IMR-90 (cell line): ENCODE measurements around the gene TPP1. TPM values are rescaled to one million over a fixed set of nuclear protein-coding genes. Genes with fewer than 3 reads are reported as not detected.

Source experiments
- ATAC-seq: fragments of 200-7000 bp; cut with Tn5 transposase; 2 replicates; pipeline ENCODE4 v1.9.1; 2020; ENCODE audit warnings: low read depth, mild to moderate bottlenecking, moderate library complexity
- BruUV-seq: library from RNA; stranded (reverse); fragments of 400-500 nt; replicated peaks from 2 replicates; lab custom pipeline; 2021; lab: Mats Ljungman, UMichigan
- CTCF ChIA-PET: fragments of 300-600 bp; formaldehyde crosslinking; extraction: SDS; loops from one replicate; lab custom pipeline; 2021; ENCODE audit warnings: antibody characterized with exemption; lab: Yijun Ruan, JAX
- POLR2A ChIA-PET: fragments of 300-600 bp; sonication (Branson Sonifier 250); formaldehyde crosslinking; loops from one replicate; lab custom pipeline; 2022; ENCODE audit warnings: antibody characterized with exemption; ENCODE audit not compliant: unreplicated experiment; lab: Charles Lee
- DNase-seq: peaks from one replicate; pipeline ENCODE4 v3.0.0; 2013
- H2AFZ ChIP-seq: replicated peaks from 2 replicates; pipeline ENCODE3; 2013; ENCODE audit warnings: low read length, mild to moderate bottlenecking; ENCODE audit not compliant: poor library complexity
- H2AK5ac ChIP-seq: 2 replicates; pipeline ENCODE4 v1.6.1; 2013; ENCODE audit warnings: low read depth, low read length, inconsistent platforms
- H2AK9ac ChIP-seq: replicated peaks from 2 replicates; pipeline ENCODE3; 2013; ENCODE audit warnings: mild to moderate bottlenecking, low read depth, low read length, moderate library complexity; ENCODE audit not compliant: poor library complexity
- H2BK120ac ChIP-seq: 2 replicates; pipeline ENCODE4 v1.6.1; 2013; ENCODE audit warnings: low read depth, low read length, inconsistent platforms
- H2BK15ac ChIP-seq: 3 replicates; pipeline ENCODE4 v1.6.1; 2013; ENCODE audit warnings: low read depth, low read length, inconsistent platforms
- H2BK20ac ChIP-seq: 2 replicates; pipeline ENCODE4 v1.6.1; 2013; ENCODE audit warnings: low read depth, mild to moderate bottlenecking, inconsistent platforms, low read length, moderate library complexity
- H2BK5ac ChIP-seq: 2 replicates; pipeline ENCODE4 v1.6.1; 2013; ENCODE audit warnings: mild to moderate bottlenecking, low read depth, low read length, inconsistent platforms; ENCODE audit not compliant: poor library complexity, severe bottlenecking
- H3K14ac ChIP-seq: replicated peaks from 2 replicates; pipeline ENCODE4 v1.6.1; 2013; ENCODE audit warnings: low read depth, low read length, inconsistent platforms
- H3K18ac ChIP-seq: 2 replicates; pipeline ENCODE4 v1.6.1; 2013; ENCODE audit warnings: low read depth, low read length, control low read depth
- H3K23ac ChIP-seq: 2 replicates; pipeline ENCODE4 v1.6.1; 2013; ENCODE audit warnings: low read depth, low read length, inconsistent platforms
- H3K27ac ChIP-seq: 2 replicates; pipeline ENCODE4 v1.5.1; 2013; ENCODE audit warnings: mild to moderate bottlenecking, control low read depth, low read length; ENCODE audit not compliant: insufficient read depth
- H3K27me3 ChIP-seq: 2 replicates; pipeline ENCODE4 v1.6.1; 2013; ENCODE audit warnings: low read length; ENCODE audit not compliant: control insufficient read depth, insufficient read depth
- H3K36me3 ChIP-seq: 2 replicates; pipeline ENCODE4 v1.6.1; 2013; ENCODE audit warnings: low read length, mixed read lengths; ENCODE audit not compliant: control insufficient read depth, insufficient read depth
- H3K4ac ChIP-seq: 2 replicates; pipeline ENCODE4 v1.6.1; 2013; ENCODE audit warnings: low read depth, low read length, inconsistent platforms
- H3K4me1 ChIP-seq: 2 replicates; pipeline ENCODE4 v1.6.1; 2013; ENCODE audit warnings: low read length, mixed read lengths; ENCODE audit not compliant: control insufficient read depth, insufficient read depth
- H3K4me2 ChIP-seq: 2 replicates; pipeline ENCODE4 v1.6.1; 2013; ENCODE audit warnings: low read depth, mild to moderate bottlenecking, control low read depth, low read length, moderate library complexity
- H3K4me3 ChIP-seq: 2 replicates; pipeline ENCODE4 v1.5.1; 2013; ENCODE audit warnings: low read depth, mild to moderate bottlenecking, control low read depth, low read length, moderate library complexity; ENCODE audit not compliant: insufficient read depth
- H3K56ac ChIP-seq: 2 replicates; pipeline ENCODE4 v1.6.1; 2013; ENCODE audit warnings: low read length, inconsistent platforms; ENCODE audit not compliant: insufficient read depth; ENCODE audit errors: extremely low read depth
- H3K79me1 ChIP-seq, 2 experiments: 2 replicates each; pipeline ENCODE4 v1.6.1; 2013; ENCODE audit warnings: low read length in 2 of 2, inconsistent platforms in 1 of 2, low read depth in 1 of 2
- H3K9ac ChIP-seq: 2 replicates; pipeline ENCODE4 v1.6.1; 2013; ENCODE audit warnings: low read depth, low read length, control low read depth
- H3K9me1 ChIP-seq: 2 replicates; pipeline ENCODE4 v1.6.1; 2013; ENCODE audit warnings: low read length, inconsistent platforms; ENCODE audit not compliant: insufficient read depth
- H3K9me3 ChIP-seq: 2 replicates; pipeline ENCODE4 v1.6.1; 2013; ENCODE audit warnings: low read length; ENCODE audit not compliant: control insufficient read depth, insufficient read depth
- H4K20me1 ChIP-seq: 2 replicates; pipeline ENCODE4 v1.6.1; 2013; ENCODE audit warnings: low read length, inconsistent platforms; ENCODE audit not compliant: insufficient read depth
- H4K5ac ChIP-seq: 2 replicates; pipeline ENCODE4 v1.6.1; 2013; ENCODE audit warnings: mild to moderate bottlenecking, low read depth, low read length, control low read depth
- H4K8ac ChIP-seq, 2 experiments: 2 replicates each; pipeline ENCODE4 v1.6.1; 2013; ENCODE audit warnings: low read depth in 2 of 2, low read length in 2 of 2, control low read depth in 1 of 2, inconsistent platforms in 1 of 2
- H4K91ac ChIP-seq: 2 replicates; pipeline ENCODE4 v1.6.1; 2013; ENCODE audit warnings: low read depth, low read length, inconsistent platforms; ENCODE audit not compliant: insufficient read depth
- BHLHE40 ChIP-seq: fragments of 150-350 bp; IDR thresholded peaks from 2 replicates; pipeline ENCODE4 v1.6.1; 2016; ENCODE audit warnings: mild to moderate bottlenecking, low read depth, low read length
- CHD1 ChIP-seq: IDR thresholded peaks from 2 replicates; pipeline ENCODE4 v1.6.1; 2012; ENCODE audit warnings: low read depth, low read length, improper control_type of control experiment
- CTCF ChIP-seq: conservative IDR thresholded peaks from 2 replicates; pipeline ENCODE4 v1.5.1; 2012; ENCODE audit warnings: mild to moderate bottlenecking, low read depth, low read length, improper control_type of control experiment
- ELK1 ChIP-seq: fragments of 150-350 bp; IDR thresholded peaks from 2 replicates; pipeline ENCODE4 v1.6.1; 2016; ENCODE audit warnings: low read depth, mild to moderate bottlenecking, low read length, moderate library complexity, borderline replicate concordance
- MAZ ChIP-seq: IDR thresholded peaks from 2 replicates; pipeline ENCODE4 v1.6.1; 2012; ENCODE audit warnings: low read depth, mild to moderate bottlenecking, low read length, improper control_type of control experiment, moderate library complexity, borderline replicate concordance
- MXI1 ChIP-seq: IDR thresholded peaks from 2 replicates; pipeline ENCODE4 v1.6.1; 2012; ENCODE audit warnings: low read depth, mild to moderate bottlenecking, low read length, moderate library complexity, borderline replicate concordance
- NFE2L2 ChIP-seq: fragments of 150-350 bp; IDR thresholded peaks from 2 replicates; pipeline ENCODE4 v1.6.1; 2016; ENCODE audit warnings: low read depth, mild to moderate bottlenecking, low read length
- POLR2A ChIP-seq: IDR thresholded peaks from 2 replicates; pipeline ENCODE4 v1.6.1; 2012; ENCODE audit warnings: mild to moderate bottlenecking, low read depth, low read length
- RAD21 ChIP-seq: IDR thresholded peaks from 2 replicates; pipeline ENCODE4 v1.6.1; 2012; ENCODE audit warnings: low read length, improper control_type of control experiment
- RCOR1 ChIP-seq: IDR thresholded peaks from 2 replicates; pipeline ENCODE4 v1.6.1; 2012; ENCODE audit warnings: mild to moderate bottlenecking, low read length, improper control_type of control experiment; ENCODE audit not compliant: insufficient replicate concordance
- RFX5 ChIP-seq: IDR thresholded peaks from 2 replicates; pipeline ENCODE4 v1.8.0; 2012; ENCODE audit warnings: low read depth, mild to moderate bottlenecking, low read length, moderate library complexity
- SMC3 ChIP-seq: fragments of 150-350 bp; IDR thresholded peaks from 2 replicates; pipeline ENCODE4 v1.6.1; 2016; ENCODE audit warnings: low read depth, mild to moderate bottlenecking, antibody characterized with exemption, low read length, moderate library complexity
- USF2 ChIP-seq: fragments of 150-350 bp; IDR thresholded peaks from 2 replicates; pipeline ENCODE4 v1.6.1; 2017; ENCODE audit warnings: mild to moderate bottlenecking, antibody characterized with exemption, low read length, low read depth
- WGBS, 2 experiments: methylation state at CpG; one replicate each; pipeline versions ENCODE4 v1.1.5 to v1.1.7; 2013; ENCODE audit warnings: missing lambda C conversion rate in 2 of 2; ENCODE audit not compliant: insufficient read length in 1 of 2; ENCODE audit errors: extremely low coverage in 2 of 2; 5-methylcytosine and 5-hydroxymethylcytosine counted together
- dilution Hi-C: fragments of 300-500 bp; cut with HindIII; formaldehyde crosslinking; loops from one replicate; pipeline ENCODE4 v1.14.3; 2018; ENCODE audit warnings: low sequenced_read_pairs; ENCODE audit not compliant: unreplicated experiment
- in situ Hi-C: fragments of 300-500 bp; cut with MboI; formaldehyde crosslinking; loops from 3 replicates; pipeline ENCODE4 v1.14.3; 2019; ENCODE audit warnings: low sequenced_read_pairs, inconsistent platforms, mixed read lengths
- intact Hi-C: fragments of 100-400 bp; cut with micrococcal nuclease; formaldehyde crosslinking; loops from 2 replicates; pipeline ENCODE4 v1.10.0; 2022
- polyA plus RNA-seq, 3 experiments: library from polyadenylated mRNA; depleted of rRNA; stranded (reverse); fragments of >200 nt; gene quantifications; 2 replicates each; pipeline ENCODE4 v1.2.3, GENCODE V29; 2012; ENCODE audit warnings: low replicate concordance in 1 of 3
- total RNA-seq: library from RNA; depleted of rRNA; stranded (reverse); fragments of >200 nt; gene quantifications from 2 replicates; pipeline ENCODE4 v1.2.3, GENCODE V29; 2012

TPP1 gene
- total and polyA plus RNA-seq, 2 of the 4 experiments (the other 2 are of a cell fraction) = 33.5 to 108 TPM

- no peak for TF ChIP-seq RFX5
Observed at GRCh38 chr11:6615882-6616585, 3.2 kb downstream of the TPP1 start (continued).

- no peak overlapping the region for H3K14ac ChIP-seq
- no peak overlapping the region for H3K4me3 ChIP-seq
- peaks cover 20% of the 10 kb centered on the region for H3K9me1 ChIP-seq
- dilution Hi-C loops (no loop called here), intact Hi-C loops (loop anchor here (5.0 kb wide), 1 partner anchor 142 kb away; no protein-coding TSS in a partner anchor), in situ Hi-C loops (loop anchor here (5.0 kb wide), 1 partner anchor 67 kb away; the partner anchor contains the start of gene MRPL17)
- H3K4me2 ChIP-seq = no peak overlapping the region
- no peak overlapping the region for H3K23ac ChIP-seq
- H2BK15ac ChIP-seq = no peak overlapping the region
- peaks cover 39% of the 10 kb centered on the region for H3K36me3 ChIP-seq
- no peaks in the 10 kb centered on the region for H3K9me3 ChIP-seq
- H2AK5ac ChIP-seq = no peak overlapping the region
- no peak overlapping the region for H3K56ac ChIP-seq
- H4K8ac ChIP-seq = no peak overlapping the region
- no peak for ATAC-seq
- BruUV-seq = no TSS peak
- H3K9ac ChIP-seq = no peak overlapping the region
- 100% methylated on average over 3 of the region's 5 CpGs; no CpG with 5 or more reads in 1 of the 2 experiments for WGBS, 2 experiments
- H4K5ac ChIP-seq = no peak overlapping the region
- peak overlapping the region; percentile 20 for H2AK9ac ChIP-seq
- peaks cover 12% of the 10 kb centered on the region for H4K20me1 ChIP-seq
- no peak overlapping the region for H3K18ac ChIP-seq
- peaks cover 16% of the 10 kb centered on the region for H3K4me1 ChIP-seq
- no peak for DNase-seq
- no peak overlapping the region for H2BK20ac ChIP-seq
- H3K79me1 ChIP-seq = peaks cover 16 to 74% of the 10 kb centered on the region in 2 experiments
- no peak overlapping the region for H3K27ac ChIP-seq
- H2AFZ ChIP-seq = no peak overlapping the region
- H3K27me3 ChIP-seq = no peaks in the 10 kb centered on the region
- no peak overlapping the region for H2BK120ac ChIP-seq
- no peak overlapping the region for H3K4ac ChIP-seq
- ChIA-PET CTCF (no interaction called here), POLR2A (no interaction called here)
- H4K91ac ChIP-seq = no peak overlapping the region
- no peak overlapping the region for H2BK5ac ChIP-seq
- TF ChIP-seq RAD21 (no peak), USF2 (no peak), BHLHE40 (no peak), CHD1 (no peak), ELK1 (no peak), RFX5 (no peak), MXI1 (no peak), SMC3 (no peak), NFE2L2 (no peak), MAZ (no peak), POLR2A (no peak), CTCF (no peak), RCOR1 (no peak)
Observed at GRCh38 chr11:6615046-6615445, 4.2 kb downstream of the TPP1 start.
